ENCODE data around the gene HSPA12B.

Gene HSPA12B

GRCh38 chr20:3795511-3796468 lies 63.3 kb downstream of the HSPA12B start, which contains the start of gene CDC25B:
Gene CDC25B, plus strand, starts transcription at chr20:3796310. Its CDS starts 222 bp downstream, at chr20:3796532.
- DNase-seq (ENCODE audit: extremely low read depth, insufficient read length), result peak; percentile 92
- peak; percentile 24 for TF ChIP-seq CTCF (IDR thresholded peaks at IDR 0.05; ENCODE audit: insufficient read depth, low read length, poor library complexity, severe bottlenecking)
- Histone ChIP-seq H3K27me3 (replicated peaks; ENCODE audit: control insufficient read depth, insufficient read depth, low read length) (no peaks in the 10 kb centered on the region), H3K36me3 (ENCODE audit: control insufficient read depth, insufficient read depth, low read length) (no peaks in the 10 kb centered on the region; the same call in 1 of the 2 replicates), H3K4me3 (replicated peaks; ENCODE audit: low read depth, low read length) (peak within 1 kb of the TSS; percentile 82)

GRCh38 chr20:3796477-3797225 lies 64.2 kb downstream of the HSPA12B start:
- no peaks in the 10 kb centered on the region for H3K27me3 ChIP-seq (replicated peaks; ENCODE audit: control insufficient read depth, insufficient read depth, low read length)
- no peak for TF ChIP-seq CTCF (IDR thresholded peaks at IDR 0.05; ENCODE audit: insufficient read depth, low read length, poor library complexity, severe bottlenecking)
- peak overlapping the region; percentile 82 for H3K4me3 ChIP-seq (replicated peaks; ENCODE audit: low read depth, low read length)
- no peak for DNase-seq (ENCODE audit: extremely low read depth, insufficient read length)
- no peaks in the 10 kb centered on the region; the same call in none of the 2 replicates for H3K36me3 ChIP-seq (ENCODE audit: control insufficient read depth, insufficient read depth, low read length)

DNA sequence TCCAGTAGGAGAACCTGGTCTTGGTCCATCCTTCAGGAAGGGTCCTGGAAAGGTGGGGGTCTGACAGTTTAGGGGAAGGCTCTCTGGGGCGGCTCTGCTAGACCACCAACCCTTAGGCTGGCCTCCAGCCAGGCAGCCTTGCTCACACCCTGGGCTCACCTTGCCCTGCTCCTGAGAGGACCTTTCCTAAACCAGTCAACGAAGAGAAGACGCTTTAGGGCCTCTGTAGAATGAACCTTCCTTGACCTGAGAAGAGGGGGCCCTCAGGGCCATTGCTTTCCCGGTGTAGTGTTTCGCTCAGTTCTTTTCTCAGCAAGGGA lies 64.7 kb downstream of the HSPA12B start:
- no peak for TF ChIP-seq CTCF (IDR thresholded peaks at IDR 0.05; ENCODE audit: insufficient read depth, low read length, poor library complexity, severe bottlenecking)
- Histone ChIP-seq H3K4me3 (replicated peaks; ENCODE audit: low read depth, low read length) (peak overlapping the region; percentile 82), H3K36me3 (ENCODE audit: control insufficient read depth, insufficient read depth, low read length) (peaks cover 3% of the 10 kb centered on the region), H3K27me3 (replicated peaks; ENCODE audit: control insufficient read depth, insufficient read depth, low read length) (no peaks in the 10 kb centered on the region)
- no peak for DNase-seq (ENCODE audit: extremely low read depth, insufficient read length)

GRCh38 chr20:3797592-3798372 lies 65.3 kb downstream of the HSPA12B start:
- Histone ChIP-seq H3K27me3 (replicated peaks; ENCODE audit: control insufficient read depth, insufficient read depth, low read length) (no peaks in the 10 kb centered on the region), H3K36me3 (ENCODE audit: control insufficient read depth, insufficient read depth, low read length) (peaks cover 5% of the 10 kb centered on the region), H3K4me3 (replicated peaks; ENCODE audit: low read depth, low read length) (peak overlapping the region; percentile 82)
- no peak for TF ChIP-seq CTCF (IDR thresholded peaks at IDR 0.05; ENCODE audit: insufficient read depth, low read length, poor library complexity, severe bottlenecking)
- no peak for DNase-seq (ENCODE audit: extremely low read depth, insufficient read length)

DNA sequence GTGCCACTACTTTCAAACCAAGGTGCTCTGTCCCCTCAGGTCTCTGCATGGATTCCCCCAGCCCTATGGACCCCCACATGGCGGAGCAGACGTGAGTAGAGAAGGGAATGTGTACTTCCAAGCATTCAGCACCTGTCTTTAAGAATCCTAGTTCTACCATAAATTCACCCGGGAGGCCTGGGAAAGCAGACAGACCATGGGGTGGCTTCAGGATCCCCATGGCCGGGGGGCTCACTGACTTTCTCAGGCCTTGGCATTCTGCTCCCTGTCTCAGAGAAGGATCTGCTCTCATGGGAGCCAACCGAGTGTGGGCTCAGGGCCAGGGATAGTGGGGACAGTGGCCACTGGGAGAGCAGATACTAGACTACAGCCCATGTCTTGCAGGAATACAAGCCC lies 65.9 kb downstream of the HSPA12B start:
- Histone ChIP-seq H3K4me3 (replicated peaks; ENCODE audit: low read depth, low read length) (peak overlapping the region; percentile 16; the same call in 1 of the 2 replicates), H3K36me3 (ENCODE audit: control insufficient read depth, insufficient read depth, low read length) (peaks cover 8% of the 10 kb centered on the region), H3K27me3 (replicated peaks; ENCODE audit: control insufficient read depth, insufficient read depth, low read length) (no peaks in the 10 kb centered on the region)
- TF ChIP-seq CTCF (IDR thresholded peaks at IDR 0.05; ENCODE audit: insufficient read depth, low read length, poor library complexity, severe bottlenecking), result no peak
- DNase-seq (ENCODE audit: extremely low read depth, insufficient read length), result no peak
